ENCODE results near the gene ODF2L.

The ODF2L gene, protein sequence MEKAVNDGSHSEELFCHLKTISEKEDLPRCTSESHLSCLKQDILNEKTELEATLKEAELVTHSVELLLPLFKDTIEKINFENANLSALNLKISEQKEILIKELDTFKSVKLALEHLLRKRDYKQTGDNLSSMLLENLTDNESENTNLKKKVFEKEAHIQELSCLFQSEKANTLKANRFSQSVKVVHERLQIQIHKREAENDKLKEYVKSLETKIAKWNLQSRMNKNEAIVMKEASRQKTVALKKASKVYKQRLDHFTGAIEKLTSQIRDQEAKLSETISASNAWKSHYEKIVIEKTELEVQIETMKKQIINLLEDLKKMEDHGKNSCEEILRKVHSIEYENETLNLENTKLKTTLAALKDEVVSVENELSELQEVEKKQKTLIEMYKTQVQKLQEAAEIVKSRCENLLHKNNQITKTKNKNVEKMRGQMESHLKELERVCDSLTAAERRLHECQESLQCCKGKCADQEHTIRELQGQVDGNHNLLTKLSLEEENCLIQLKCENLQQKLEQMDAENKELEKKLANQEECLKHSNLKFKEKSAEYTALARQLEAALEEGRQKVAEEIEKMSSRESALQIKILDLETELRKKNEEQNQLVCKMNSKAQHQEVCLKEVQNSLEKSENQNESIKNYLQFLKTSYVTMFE

DNA sequence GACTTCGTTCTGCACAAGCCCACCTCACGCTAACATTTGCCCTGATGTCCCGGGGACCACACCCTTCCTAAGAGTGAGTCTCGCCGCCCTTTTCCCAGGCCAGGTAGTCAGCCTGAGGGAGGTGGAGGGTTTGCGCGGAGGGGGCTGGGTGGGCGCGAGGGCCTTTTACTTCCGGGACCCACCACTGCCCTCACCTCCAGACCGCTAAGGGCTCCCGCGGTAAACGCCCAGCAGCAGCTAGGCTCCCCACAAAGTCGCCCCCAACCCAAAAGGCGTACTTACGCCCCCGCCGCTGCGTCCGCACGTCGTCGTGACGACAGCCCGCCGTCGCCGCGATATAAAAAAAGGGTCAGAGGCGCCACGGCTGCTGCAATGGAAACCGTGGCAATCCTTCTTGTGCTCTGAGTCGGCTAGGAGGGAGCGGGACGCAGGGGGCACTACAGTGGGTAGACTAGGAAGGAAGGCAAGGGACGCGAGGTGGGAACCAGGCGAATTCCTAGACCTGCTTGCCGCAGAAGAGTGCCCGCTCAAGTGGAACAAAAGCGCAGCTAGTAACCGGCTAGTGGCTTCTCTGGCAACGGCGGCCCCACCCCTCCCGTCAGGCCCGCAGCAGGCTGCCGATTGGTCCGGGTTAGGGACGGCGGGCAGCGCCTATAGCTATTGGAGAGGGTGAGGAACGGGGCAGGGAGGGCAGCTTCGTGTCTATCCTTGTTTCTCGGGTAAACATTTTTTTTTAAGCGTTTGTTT is at the start of gene ODF2L:
Gene ODF2L, minus strand, starts transcription at position 573 of the 747 bp plus-strand sequence. CDS start 9,296 bp downstream, outside the sequence.
- DNase-seq, result peak; percentile 95

DNA sequence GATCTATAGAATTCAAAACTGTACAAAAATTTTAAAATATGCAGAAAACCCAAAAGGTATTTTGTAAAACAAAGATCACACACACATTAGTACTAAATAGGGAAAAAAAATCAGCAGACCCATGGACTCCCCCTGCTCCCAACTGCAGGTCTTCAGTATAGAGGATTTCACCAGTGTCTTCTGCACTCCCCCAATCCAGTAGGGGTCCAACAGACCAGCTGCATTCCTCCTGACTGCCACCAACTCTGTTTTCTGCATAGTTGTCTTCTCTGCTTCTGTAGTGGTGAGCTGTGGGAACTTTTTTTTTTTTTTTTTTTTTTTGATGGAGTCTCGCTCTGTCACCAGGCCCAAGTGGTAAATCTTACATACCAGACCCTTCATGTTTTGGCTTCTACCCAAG is 49.8 kb upstream of the ODF2L start:
- no peak for DNase-seq

DNA sequence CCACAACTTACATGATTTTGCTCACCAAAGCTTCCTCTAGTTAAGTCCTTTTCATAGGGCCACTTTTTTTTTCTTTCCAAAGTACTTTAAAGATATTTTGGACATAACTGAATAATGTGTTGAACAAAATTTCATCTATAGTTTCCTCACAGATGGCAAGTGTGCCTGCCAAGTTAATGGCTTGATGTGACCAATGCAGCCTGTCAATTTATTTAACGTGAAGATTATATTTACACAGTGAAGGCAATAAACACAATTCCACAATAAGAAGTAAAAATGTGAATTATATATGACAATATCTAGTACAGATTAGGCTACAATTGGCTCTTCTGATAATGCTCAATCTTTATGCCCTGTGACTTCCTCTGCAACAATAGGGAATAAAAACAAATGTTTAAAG is 45.9 kb upstream of the ODF2L start:
- DNase-seq, result no peak

DNA sequence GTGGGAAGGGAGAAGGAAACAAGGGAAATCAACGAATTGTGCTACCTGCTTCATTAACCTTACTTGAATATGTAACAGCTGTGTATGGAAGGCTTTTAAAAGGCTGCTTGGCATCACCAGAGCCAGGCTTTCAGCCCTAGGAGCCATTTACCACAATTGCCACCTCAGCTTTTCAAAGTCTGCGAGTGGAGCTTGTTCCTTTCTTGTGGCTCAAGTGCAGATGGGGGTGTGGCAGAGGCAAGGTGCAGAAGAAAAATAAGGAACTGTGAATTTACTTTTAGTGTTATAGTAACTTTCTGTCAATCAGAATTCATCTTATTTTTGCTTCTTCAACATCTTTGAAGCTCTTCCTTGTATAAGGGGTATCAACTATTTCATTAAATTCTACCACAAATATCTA is 45.5 kb upstream of the ODF2L start:
- peak; percentile 63 for DNase-seq

DNA sequence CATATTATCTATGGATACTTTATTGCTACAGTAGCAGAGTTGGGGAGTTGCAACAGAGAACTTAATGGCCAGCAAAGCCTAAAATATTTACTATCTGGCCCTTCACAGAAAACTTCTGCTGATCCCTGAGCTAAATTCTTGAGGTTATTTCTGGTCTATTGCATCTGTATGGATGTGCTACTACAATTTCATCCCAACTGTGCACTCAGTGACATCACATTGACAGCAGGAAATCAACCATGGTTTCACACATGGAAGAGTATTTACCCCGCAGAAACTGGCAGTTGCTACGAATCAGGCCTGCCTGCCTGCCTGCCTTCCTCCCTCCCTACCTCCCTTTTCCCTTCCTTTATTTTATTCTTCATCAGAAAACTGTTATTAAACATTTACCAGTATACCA is 39.9 kb upstream of the ODF2L start:
- DNase-seq, result no peak

DNA sequence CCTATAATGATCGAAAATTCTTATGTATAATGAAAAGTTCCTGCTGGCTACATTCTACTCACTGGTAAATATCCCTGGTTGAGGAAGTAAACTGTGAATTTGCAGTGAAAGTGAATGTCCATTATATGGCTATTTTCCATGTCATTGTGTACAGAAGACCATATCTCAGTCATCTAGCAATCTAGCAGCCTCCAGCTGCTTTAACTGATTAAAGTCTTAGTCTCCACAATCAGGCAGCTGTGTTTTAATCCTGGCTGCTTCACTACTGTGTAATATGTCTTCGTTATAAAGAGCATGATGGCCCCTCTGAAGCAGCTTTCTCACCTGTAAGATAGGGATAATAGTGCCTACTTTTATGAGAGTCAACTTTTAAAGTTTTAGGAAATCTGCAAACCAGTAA is 39.2 kb upstream of the ODF2L start:
- DNase-seq, result peak; percentile 55

DNA sequence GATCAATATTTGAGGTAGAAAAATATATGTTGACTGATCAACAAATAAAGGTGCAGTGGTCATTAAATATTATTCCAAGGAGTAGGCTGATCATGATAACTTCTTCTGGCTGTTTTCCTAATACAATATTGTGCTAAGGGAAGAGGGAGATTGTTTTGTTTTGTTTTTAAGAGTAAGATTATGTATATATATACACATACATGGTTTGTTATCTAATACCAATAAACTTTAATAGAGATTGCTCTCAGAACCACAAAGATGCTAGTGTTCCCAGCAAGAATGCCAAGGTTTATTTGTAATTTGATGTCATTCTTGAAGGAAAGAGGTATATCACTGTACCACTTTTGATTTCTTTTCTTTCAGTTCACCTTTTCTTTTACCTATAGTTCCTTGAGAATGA is 37.9 kb upstream of the ODF2L start:
- DNase-seq, result no peak

DNA sequence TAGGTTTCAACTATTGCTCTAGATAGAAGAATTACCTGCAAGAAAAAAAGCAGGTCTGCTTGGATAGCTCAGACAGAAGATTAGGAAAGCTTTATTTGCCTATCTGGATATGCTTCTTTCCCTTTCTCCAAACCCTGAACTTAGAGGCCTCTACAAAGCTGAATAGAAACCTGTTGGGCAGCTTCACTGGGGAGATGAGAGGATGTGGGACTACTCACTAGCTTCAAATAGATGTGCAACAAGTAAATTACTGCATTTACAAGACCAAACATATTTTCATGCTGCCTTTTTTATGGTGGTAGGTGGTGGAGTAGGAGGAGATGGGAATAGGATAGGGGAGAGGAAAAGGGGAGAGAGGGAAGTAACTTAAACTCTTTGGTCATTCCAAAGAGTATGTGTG is 34.3 kb upstream of the ODF2L start:
- DNase-seq, result no peak

DNA sequence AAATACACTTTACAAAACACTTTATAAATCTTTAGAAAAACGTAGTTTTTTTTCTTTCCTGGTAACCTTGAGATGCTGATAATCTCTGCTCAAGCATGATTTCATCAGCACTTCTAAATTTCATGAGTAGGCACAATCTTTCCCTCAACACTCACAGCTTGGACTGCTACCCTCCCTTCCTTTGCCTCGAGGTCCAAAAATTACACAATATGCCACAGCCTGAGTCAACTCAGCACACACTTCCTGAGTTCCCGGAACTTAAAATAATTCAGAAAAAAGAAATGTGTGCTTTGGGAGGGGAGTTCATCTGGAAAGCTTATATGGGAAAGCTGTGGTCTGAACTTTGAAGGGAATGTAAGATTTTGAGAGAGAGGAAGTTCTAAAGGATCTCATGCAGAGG is 33.7 kb upstream of the ODF2L start:
- peak; percentile 84 for DNase-seq

DNA sequence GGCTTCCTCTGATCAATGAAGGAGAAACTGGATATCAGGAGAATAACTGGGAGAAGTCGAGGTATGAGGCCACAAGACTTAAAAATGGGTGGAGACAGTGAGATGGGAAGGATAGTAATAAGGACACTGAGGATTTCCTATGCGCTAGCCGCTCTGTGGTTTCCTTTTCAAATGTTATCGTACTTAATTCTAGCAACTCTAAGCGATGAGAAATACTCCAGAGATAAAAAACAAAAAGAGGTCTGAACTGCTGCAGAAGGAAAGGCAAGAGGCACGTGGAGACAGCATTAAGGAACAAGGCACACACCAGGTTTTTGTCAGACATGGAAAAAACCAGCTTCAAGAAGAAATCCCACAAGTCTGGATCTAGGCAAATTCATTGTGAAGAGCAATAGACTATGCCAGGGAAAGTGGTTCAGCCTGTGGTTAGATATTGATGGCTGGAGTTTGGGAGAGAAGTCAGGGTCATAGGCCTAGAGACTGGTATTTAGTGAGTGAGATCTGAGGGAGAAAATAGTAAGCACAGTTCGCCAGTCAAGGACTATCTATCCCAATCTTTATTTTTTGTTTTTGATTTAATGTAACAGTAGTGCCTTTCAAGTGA is 33.1 kb upstream of the ODF2L start:
- peak; percentile 60 for DNase-seq

DNA sequence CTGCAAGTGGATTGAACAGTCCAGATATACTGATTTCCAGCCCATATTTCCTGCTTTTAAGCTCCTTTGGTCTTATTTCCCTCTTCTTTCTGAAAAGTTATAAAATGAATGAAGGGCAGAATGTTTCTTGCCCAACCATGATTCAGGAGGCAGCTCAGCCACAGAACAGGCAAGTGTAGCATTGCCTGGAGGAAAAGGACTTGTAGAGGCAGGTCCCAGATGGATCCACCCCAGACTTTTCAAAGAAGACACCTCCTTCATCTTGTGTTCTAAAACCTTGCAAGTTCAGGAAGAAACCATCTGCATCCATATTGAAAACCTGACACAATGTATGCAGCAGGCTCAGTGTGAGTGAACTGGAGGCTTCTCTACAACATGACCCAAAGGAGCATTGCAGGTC is 27.8 kb upstream of the ODF2L start, which contains the start of gene CLCA2:
Gene CLCA2, plus strand, starts transcription at position 299 of the 400 bp plus-strand sequence. Its CDS starts 77 bp downstream, at position 376.
- DNase-seq, result no peak

DNA sequence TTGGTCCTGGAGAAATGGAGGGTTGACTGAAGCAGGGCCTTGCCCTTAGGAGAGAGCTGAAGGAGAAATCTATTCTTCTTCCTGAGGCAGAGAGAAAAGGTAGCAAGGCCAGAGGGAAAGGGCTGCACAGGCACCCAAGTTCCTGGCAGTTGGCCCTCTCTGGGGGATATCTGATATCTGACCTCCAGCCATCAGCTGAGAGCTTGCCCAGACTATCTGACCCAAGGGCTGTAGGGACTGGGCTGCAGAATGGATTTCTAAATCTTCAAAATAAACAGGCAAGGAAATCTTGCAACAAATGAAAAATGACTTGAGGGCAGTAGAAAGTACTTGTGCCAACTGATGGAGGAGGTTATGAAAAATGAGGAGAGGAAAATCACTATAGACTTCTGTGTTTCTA is 27.4 kb upstream of the ODF2L start:
- DNase-seq, result no peak

DNA sequence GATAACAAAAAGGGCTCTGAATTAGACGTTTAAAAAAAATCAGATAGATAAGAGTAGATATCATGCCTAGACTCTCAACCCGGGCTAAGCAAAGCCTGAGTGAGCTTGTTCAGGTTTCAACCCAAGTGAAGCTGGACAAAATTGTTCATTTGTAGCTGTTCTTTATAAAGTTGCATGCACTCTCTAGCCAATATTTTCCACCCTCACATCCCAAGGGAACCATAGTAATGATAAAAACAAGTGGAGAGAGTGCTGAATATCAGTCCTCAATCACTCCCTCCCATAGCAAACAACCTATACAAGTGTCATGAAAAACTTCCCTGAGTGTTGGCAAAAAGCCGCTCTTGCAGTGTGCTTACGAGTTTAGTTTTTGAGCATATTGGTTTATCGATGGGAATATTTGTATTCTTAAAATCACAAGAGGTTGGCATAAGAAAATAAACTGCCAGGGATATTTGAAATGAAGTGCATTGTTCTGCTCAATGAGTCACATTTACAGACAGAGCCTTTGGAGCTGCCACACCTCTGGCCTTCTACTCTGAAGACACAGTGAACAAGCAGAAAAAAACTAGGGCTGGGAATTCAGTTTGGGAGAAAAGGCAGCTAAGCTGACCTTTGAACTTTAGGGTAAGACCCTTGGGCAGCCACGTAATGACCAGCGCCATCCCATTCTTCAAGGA is 25.6 kb upstream of the ODF2L start:
- peak; percentile 23 for DNase-seq

DNA sequence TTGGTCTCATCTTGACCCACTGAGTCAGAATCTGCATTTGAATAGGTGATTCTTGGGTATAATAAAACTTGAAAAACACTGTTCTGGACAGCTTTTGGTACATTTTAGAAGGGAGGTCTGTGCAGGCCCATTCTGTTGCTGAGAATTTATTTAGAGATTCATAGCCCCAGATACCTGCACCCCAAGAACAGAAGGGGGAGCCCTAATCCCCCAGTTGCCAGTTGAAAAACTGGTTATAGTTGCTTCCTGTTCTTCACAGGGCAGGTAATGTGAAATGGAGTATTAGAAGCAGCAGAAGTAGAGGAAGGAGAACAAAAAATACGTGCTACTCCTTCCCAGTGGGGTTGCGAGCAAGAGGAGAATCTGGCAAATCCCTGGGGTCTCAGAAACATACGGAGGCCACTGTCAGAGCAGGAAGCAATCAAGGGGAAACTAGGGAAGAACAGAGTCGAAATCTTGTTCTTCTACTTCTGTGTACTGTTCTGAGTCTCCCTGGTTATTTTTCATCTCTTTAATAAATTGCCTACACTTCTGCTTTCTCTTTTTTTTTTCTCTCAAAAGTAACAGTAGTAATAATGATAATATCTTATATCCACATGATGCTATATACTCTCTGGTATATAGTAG is 23.3 kb upstream of the ODF2L start:
- DNase-seq, result peak; percentile 85

DNA sequence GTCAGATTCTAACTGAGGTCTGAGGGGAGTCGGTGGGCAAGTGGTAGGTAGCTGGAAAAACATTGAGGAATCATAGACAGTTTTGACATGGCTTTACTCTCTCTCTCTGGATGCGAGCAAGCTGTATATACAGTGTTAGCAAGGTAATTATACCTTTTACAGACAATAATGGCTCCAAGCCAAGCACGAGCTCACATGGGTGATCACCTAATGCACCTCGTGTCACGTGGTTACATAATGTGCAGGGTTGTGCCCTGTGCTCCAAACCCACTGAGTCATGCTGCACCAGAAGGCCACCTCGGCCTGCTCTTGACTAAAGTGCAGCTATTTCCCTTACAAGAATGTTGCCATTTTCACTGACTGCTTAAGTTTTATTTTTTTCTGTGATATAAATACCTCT is 20.2 kb upstream of the ODF2L start:
- no peak for DNase-seq

DNA sequence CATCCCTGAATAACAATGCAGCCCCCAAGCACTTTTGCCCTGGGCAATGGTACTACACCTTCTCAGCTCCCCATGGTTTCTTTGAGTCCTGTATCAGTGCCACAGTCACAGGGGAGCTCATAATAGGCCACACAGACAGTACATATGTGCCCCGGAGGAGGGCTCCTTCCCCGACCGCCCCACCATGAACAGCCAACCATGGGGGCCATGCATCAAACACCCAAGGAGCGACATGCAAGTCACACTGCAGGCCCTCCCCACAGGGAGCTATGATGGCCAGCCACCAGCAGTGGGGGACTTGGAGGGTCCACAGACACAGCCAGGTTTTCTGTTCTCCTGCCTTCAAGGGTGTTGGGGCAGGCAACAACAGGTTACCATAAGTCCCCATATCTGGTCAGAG is 14.8 kb upstream of the ODF2L start:
- DNase-seq, result no peak

DNA sequence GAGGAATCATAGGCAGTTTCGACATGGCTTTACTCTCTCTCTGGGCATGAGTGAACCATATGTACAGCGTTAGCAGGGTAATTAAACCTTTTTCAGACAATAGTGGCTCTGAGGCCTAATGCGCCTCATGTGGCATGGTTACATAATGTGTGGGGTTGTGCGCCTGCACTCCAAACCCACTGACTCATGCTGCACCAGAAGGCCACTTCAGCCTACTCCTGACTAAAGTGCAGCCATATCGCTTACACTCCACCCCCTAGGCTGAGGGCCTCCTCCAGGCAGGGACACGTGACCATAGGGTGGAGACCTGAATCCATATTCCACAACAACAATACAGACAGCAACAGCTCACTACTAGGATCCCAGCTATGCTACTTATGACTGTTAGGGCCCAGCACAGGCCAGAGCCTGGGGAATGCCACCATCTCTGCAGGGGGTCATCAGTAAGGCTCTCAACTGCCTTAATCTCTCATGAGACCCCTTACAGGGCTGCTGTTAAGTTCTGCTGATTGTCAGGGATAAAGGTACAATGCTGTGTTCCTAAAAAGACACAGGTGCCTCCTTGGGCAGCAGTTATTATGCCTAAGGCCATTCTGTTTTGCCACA is 13.4 kb upstream of the ODF2L start:
- peak; percentile 25 for DNase-seq

DNA sequence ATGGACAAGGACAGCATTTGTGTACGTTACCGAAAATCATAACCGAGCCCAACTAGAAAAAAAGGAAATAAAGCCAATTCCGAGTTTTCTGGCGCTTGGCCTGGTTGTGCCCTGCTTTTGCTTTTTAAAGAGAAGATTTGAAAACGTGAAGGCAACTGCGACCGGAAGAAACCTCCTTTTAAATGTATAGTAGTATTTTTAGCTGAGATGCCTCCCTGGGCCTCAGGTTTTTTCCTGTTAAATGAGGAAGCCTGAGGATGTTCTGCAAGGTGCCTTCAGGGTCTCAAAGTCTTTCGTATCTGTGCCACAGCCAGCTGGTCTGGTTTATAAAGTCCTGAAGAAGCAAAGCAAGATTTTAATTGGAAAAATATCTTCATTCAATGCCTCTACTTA is 371 bp upstream of the ODF2L start:
- peak; percentile 51 for DNase-seq

DNA sequence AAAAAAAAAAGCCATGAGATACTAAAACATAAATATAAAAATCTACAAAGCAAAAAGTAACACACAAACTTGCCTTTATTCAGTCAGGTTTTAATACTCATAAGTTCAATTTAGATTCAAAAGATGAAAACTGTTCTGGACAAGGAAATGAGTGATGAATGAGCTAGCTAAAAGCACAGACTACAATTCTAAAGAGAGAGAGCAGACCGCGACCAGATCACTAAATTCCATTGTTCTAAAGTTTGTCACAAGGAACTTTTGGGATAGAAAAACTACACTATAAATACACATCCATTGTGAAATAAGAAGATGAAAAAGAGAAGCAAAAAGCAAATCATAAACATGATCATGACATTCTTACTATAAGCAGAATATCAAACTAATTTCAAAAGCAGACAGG is 1.7 kb downstream of the ODF2L start:
- no peak for DNase-seq

DNA sequence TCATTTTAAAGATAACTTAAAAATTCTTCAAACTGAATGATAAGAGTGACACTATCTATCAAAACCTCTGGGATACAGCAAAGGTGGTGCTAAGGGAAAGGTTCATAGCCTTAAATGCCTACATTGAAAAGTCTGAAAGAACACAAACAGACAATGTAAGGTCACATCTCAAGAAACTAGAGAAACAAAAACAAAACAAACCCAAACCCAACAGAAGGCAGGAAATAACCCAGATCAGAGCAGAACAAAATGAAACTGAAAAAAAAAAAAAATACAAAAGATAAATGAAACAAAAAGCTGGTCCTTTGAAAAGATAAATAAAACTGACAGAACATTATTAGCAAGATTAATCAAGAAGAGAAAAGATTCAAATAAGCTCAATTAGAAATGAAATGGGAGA is 6.8 kb downstream of the ODF2L start:
- DNase-seq, result no peak

DNA sequence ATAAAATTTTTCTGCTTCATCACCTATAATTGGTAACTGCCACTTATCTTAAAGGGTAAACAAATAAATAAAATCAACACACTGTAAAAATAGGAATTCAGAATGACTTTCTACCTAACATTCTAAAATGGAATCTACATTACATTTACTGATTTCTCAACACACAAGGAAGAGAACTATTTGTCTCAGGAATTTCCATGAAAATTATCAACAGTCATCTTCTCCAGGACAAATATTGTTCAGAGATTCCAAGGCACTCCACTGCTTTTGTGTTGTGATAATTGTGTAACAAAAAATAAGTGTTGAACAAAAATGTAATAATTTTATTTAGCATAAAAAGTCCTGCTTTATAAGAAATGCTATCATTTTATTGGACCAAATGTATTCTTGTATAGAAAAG is 7.3 kb downstream of the ODF2L start:
- DNase-seq, result no peak
